K562 (cell line): Measurements from ENCODE around the gene MPIG6B. TPM values are rescaled to one million over a fixed set of nuclear protein-coding genes. Genes with fewer than 3 reads are reported as not detected.
A peak's percentile ranks its signal among the peaks of the same experiment; 100 is the strongest.

Experiments used
- KLF13 ChIP-seq: fragments of 450-650 bp; IDR thresholded peaks from 2 replicates; pipeline ENCODE4 v1.6.1; 2016; ENCODE audit warnings: missing genetic modification characterization, low read depth, mild to moderate bottlenecking, missing compliant biosample characterization, moderate library complexity, borderline replicate concordance
- NFXL1 ChIP-seq: fragments of 450-650 bp; formaldehyde crosslinking; IDR thresholded peaks from 2 replicates; pipeline ENCODE4 v1.4.0; 2021; ENCODE audit warnings: mild to moderate bottlenecking
- SMAD1 ChIP-seq: fragments of 150-350 bp; IDR thresholded peaks from 2 replicates; pipeline ENCODE4 v1.6.1; 2014; ENCODE audit warnings: low read length, low read depth; ENCODE audit not compliant: partially characterized antibody
- THRAP3 ChIP-seq: fragments of 450-650 bp; IDR thresholded peaks from 2 replicates; pipeline ENCODE4 v1.6.1; 2016; ENCODE audit warnings: mild to moderate bottlenecking, inconsistent platforms, borderline replicate concordance
- ZBTB7A ChIP-seq: IDR thresholded peaks from 2 replicates; pipeline ENCODE4 v1.6.1; 2011; ENCODE audit warnings: low read depth, mild to moderate bottlenecking, low read length, moderate library complexity, borderline replicate concordance; ENCODE audit not compliant: control insufficient read depth
- polyA plus RNA-seq, 8 experiments: library from polyadenylated mRNA; depleted of rRNA in 4 of 8; stranded (reverse) in 5 of 8; unstranded in 3 of 8; fragments of >200 nt; fragmentation: Nextera tagmentation in 2 of 8; fragmentation: Illumina TruSeq in 1 of 8; extraction: Ambion mirVana in 2 of 8; extraction: Trizol in 1 of 8; gene quantifications; 2 replicates each; pipeline versions ENCODE4 v1.2.1 to v1.2.3, GENCODE V29; 2011 to 2014; ENCODE audit warnings: inconsistent platforms in 1 of 8, missing spikeins in 1 of 8
- total RNA-seq, 7 experiments: library from RNA; depleted of rRNA in 6 of 7; stranded (reverse); fragments of >200 nt in 6 of 7; fragmentation: Illumina TruSeq in 2 of 7; extraction: Trizol in 2 of 7; gene quantifications; 2 replicates each; pipeline versions ENCODE4 v1.2.1 to v1.2.3, GENCODE V29; 2011 to 2021; ENCODE audit warnings: low replicate concordance in 1 of 7
- TF ChIP-seq, protein P1 (sequence below), 3 experiments: fragments of 200-800 bp in 1 of 3; sonication (Bioruptor generic) in 1 of 3; sonication (generic) in 1 of 3; formaldehyde crosslinking in 1 of 3; IDR thresholded peaks; 2 replicates each; pipeline versions ENCODE4 v1.6.1 to v1.8.0; 2016 to 2022; ENCODE audit warnings: mild to moderate bottlenecking in 2 of 3, missing compliant biosample characterization in 2 of 3, missing genetic modification characterization in 2 of 3, missing genetic modification reagents in 1 of 3
- TF ChIP-seq, protein P2 (sequence below), 2 experiments: IDR thresholded peaks; 2 replicates each; pipeline ENCODE4 v1.6.1; 2011; ENCODE audit warnings: borderline replicate concordance in 1 of 2, control low read depth in 1 of 2, low read depth in 1 of 2, low read length in 1 of 2, mild to moderate bottlenecking in 1 of 2, mixed read lengths in 1 of 2, moderate library complexity in 1 of 2; ENCODE audit not compliant: insufficient read depth in 1 of 2, insufficient read length in 1 of 2, poor library complexity in 1 of 2, severe bottlenecking in 1 of 2; ENCODE audit errors: extremely low read depth in 1 of 2
- TF ChIP-seq, protein P3 (sequence below): sonication (generic); formaldehyde crosslinking; IDR thresholded peaks from 2 replicates; pipeline ENCODE4 v1.8.1; 2023; ENCODE audit warnings: mild to moderate bottlenecking, missing genetic modification reagents
- TF ChIP-seq, protein P4 (sequence below): fragments of 250-450 bp; sonication (Bioruptor Pico); IDR thresholded peaks from 2 replicates; pipeline ENCODE4 v1.4.0; 2020; ENCODE audit warnings: mild to moderate bottlenecking, moderate library complexity, borderline replicate concordance

The MPIG6B gene
- total and polyA plus RNA-seq, 9 of the 15 experiments (the other 6 are each of a cell fraction or from before 2014, with no cell fraction given) = 0.11 to 1.2 (median 0.28) TPM; not detected in 1

DNA sequence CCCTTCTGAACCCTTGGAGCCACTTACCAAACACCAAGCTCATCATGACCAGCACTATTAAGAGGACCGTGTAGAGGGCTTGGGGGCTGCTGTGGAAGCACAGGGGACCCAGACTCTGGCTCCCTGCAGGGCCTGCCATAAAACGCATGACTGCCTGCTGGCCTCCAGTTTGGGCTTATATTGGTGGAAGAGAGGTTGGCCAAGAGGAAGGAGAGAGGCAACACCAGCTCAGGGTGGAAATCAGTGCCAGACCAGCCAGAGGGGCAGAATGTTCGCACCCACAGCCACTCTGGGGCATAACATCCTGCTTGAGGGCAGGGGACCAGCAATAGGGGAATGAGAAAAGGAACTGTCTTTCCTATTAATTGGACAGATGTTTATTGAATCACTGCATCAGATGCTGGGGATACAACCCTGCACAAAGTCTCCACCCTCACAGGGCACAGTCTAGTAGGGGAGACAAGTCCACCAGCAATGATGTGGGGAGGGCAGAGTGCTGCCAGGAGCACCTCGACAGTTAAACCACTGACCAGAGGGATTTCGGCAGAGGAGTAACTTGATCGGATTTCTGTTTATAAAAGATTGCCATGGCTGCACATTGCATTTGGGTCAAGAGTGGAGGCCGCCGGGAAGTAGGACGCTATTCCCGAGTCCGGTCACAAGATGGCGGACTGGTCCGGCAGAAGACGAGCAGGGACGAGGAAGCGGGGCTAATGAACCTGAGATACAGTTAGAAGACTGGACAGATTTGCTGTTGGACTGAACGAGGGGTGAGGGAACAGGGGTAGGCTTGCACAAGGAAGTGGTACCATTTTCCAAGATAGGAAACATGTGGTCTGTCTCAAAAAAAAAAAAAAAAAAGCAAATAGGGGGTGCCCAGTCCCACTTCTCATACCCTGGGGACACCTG, 42.7 kb upstream of the MPIG6B start, which contains the start of gene LY6G5C (continued):
- TF ChIP-seq NFXL1 (CRISPR knock-in tag) (no peak), SMAD1 (peak; percentile 22), KLF13 (no peak), ZBTB7A (no peak; the same call in 1 of the 2 replicates), THRAP3 (no peak)
- TF ChIP-seq, protein P1, sequence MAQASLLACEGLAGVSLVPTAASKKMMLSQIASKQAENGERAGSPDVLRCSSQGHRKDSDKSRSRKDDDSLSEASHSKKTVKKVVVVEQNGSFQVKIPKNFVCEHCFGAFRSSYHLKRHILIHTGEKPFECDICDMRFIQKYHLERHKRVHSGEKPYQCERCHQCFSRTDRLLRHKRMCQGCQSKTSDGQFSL (CRISPR knock-in tag; IDR thresholded peaks at IDR 0.05) = peak; percentile 69; the same call in 1 of the 2 replicates
- TF ChIP-seq, protein P1 (tag; IDR thresholded peaks at IDR 0.05) = no peak
- TF ChIP-seq, protein P2, sequence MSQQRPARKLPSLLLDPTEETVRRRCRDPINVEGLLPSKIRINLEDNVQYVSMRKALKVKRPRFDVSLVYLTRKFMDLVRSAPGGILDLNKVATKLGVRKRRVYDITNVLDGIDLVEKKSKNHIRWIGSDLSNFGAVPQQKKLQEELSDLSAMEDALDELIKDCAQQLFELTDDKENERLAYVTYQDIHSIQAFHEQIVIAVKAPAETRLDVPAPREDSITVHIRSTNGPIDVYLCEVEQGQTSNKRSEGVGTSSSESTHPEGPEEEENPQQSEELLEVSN (IDR thresholded peaks at IDR 0.05; ENCODE audit: borderline replicate concordance in 1 of 2, extremely low read depth in 1 of 2, insufficient read depth in 1 of 2, insufficient read length in 1 of 2, low read depth in 1 of 2, low read length in 1 of 2, poor library complexity in 1 of 2, severe bottlenecking in 1 of 2) = no peak
- TF ChIP-seq, protein P3, sequence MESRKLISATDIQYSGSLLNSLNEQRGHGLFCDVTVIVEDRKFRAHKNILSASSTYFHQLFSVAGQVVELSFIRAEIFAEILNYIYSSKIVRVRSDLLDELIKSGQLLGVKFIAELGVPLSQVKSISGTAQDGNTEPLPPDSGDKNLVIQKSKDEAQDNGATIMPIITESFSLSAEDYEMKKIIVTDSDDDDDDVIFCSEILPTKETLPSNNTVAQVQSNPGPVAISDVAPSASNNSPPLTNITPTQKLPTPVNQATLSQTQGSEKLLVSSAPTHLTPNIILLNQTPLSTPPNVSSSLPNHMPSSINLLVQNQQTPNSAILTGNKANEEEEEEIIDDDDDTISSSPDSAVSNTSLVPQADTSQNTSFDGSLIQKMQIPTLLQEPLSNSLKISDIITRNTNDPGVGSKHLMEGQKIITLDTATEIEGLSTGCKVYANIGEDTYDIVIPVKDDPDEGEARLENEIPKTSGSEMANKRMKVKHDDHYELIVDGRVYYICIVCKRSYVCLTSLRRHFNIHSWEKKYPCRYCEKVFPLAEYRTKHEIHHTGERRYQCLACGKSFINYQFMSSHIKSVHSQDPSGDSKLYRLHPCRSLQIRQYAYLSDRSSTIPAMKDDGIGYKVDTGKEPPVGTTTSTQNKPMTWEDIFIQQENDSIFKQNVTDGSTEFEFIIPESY (CRISPR knock-in tag) = peak; percentile 3; the same call in 1 of the 2 replicates
- TF ChIP-seq, protein P4, sequence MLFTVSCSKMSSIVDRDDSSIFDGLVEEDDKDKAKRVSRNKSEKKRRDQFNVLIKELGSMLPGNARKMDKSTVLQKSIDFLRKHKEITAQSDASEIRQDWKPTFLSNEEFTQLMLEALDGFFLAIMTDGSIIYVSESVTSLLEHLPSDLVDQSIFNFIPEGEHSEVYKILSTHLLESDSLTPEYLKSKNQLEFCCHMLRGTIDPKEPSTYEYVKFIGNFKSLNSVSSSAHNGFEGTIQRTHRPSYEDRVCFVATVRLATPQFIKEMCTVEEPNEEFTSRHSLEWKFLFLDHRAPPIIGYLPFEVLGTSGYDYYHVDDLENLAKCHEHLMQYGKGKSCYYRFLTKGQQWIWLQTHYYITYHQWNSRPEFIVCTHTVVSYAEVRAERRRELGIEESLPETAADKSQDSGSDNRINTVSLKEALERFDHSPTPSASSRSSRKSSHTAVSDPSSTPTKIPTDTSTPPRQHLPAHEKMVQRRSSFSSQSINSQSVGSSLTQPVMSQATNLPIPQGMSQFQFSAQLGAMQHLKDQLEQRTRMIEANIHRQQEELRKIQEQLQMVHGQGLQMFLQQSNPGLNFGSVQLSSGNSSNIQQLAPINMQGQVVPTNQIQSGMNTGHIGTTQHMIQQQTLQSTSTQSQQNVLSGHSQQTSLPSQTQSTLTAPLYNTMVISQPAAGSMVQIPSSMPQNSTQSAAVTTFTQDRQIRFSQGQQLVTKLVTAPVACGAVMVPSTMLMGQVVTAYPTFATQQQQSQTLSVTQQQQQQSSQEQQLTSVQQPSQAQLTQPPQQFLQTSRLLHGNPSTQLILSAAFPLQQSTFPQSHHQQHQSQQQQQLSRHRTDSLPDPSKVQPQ (CRISPR knock-in tag) = no peak
